Osteoblast (primary cell): ENCODE results near the gene PIBF1. TPM values are rescaled to one million over a fixed set of nuclear protein-coding genes. Genes with fewer than 3 reads are reported as not detected.

Source experiments
- DNase-seq: peaks from one replicate; pipeline ENCODE4 v3.0.0; 2011; ENCODE audit warnings: low spot score, mixed read lengths; ENCODE audit not compliant: insufficient read length; ENCODE audit errors: missing footprints
- H2AFZ ChIP-seq: 2 replicates; pipeline ENCODE4 v1.6.0; 2011; ENCODE audit warnings: mild to moderate bottlenecking, low read length
- H3K27ac ChIP-seq: 2 replicates; pipeline ENCODE4 v1.5.1; 2011; ENCODE audit warnings: mild to moderate bottlenecking, low read depth, low read length, moderate library complexity
- H3K27me3 ChIP-seq: 2 replicates; pipeline ENCODE4 v1.6.0; 2012; ENCODE audit warnings: mild to moderate bottlenecking, control low read depth, inconsistent platforms, low read length, moderate library complexity; ENCODE audit not compliant: insufficient read depth
- H3K36me3 ChIP-seq: 2 replicates; pipeline ENCODE4 v1.5.1; 2011; ENCODE audit warnings: mild to moderate bottlenecking, low read length, control low read depth, moderate library complexity; ENCODE audit not compliant: insufficient read depth
- H3K4me1 ChIP-seq: 2 replicates; pipeline ENCODE4 v1.5.1; 2011; ENCODE audit warnings: mild to moderate bottlenecking, low read length, control low read depth, moderate library complexity; ENCODE audit not compliant: insufficient read depth
- H3K4me2 ChIP-seq: 2 replicates; pipeline ENCODE4 v1.6.0; 2011; ENCODE audit warnings: mild to moderate bottlenecking, low read length; ENCODE audit not compliant: insufficient read depth
- H3K4me3 ChIP-seq: fragments of 200-600 bp; sonication (generic); 3 replicates; pipeline ENCODE4 v1.5.1; 2012; ENCODE audit warnings: mild to moderate bottlenecking, low read length, inconsistent platforms; ENCODE audit not compliant: insufficient read depth
- H3K79me2 ChIP-seq: 2 replicates; pipeline ENCODE4 v1.6.0; 2012; ENCODE audit warnings: mild to moderate bottlenecking, low read length, control low read depth, inconsistent platforms; ENCODE audit not compliant: insufficient read depth
- H3K9me3 ChIP-seq: 2 replicates; pipeline ENCODE4 v1.5.1; 2011; ENCODE audit warnings: low read depth, low read length, control low read depth
- H4K20me1 ChIP-seq: 2 replicates; pipeline ENCODE4 v1.6.0; 2012; ENCODE audit warnings: mild to moderate bottlenecking, low read length, control low read depth; ENCODE audit not compliant: insufficient read depth
- CTCF ChIP-seq: IDR thresholded peaks from 2 replicates; pipeline ENCODE4 v1.5.1; 2011; ENCODE audit warnings: mild to moderate bottlenecking, low read depth, low read length, moderate library complexity; ENCODE audit errors: extremely low read depth
- total RNA-seq: library from RNA; depleted of rRNA; stranded (reverse); fragments of >200 nt; gene quantifications from 2 replicates; pipeline ENCODE4 v1.2.3, GENCODE V29; 2012

The PIBF1 gene
- total RNA-seq, 1 donor, result 19.9 TPM

DNA sequence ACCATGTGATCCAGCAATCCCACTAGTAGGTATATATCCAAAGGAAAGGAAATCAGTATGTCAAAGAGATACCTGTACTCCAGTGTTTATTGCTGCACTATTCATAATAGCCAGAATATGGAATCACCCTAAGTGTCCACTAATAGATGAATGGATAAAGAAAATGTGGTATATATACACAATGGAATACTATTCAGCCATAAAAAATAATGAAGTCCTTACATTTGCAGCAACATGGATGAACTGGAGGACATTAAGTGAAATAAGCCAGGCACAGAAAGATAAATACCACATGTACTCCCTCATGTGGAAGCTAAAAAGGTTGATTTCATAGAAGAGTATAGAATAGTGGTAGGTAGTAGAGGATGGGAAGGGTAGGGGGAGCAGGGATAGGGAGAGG is 30.7 kb upstream of the PIBF1 start:
- no peak for TF ChIP-seq CTCF
- Histone ChIP-seq H3K27me3 (no peaks in the 10 kb centered on the region), H2AFZ (no peak overlapping the region), H3K36me3 (peaks cover 72% of the 10 kb centered on the region), H3K4me3 (no peak overlapping the region), H3K4me1 (no peaks in the 10 kb centered on the region), H3K4me2 (no peak overlapping the region), H3K9me3 (no peaks in the 10 kb centered on the region), H4K20me1 (no peaks in the 10 kb centered on the region), H3K27ac (no peak overlapping the region), H3K79me2 (peaks cover 19% of the 10 kb centered on the region)
- no peak for DNase-seq

DNA sequence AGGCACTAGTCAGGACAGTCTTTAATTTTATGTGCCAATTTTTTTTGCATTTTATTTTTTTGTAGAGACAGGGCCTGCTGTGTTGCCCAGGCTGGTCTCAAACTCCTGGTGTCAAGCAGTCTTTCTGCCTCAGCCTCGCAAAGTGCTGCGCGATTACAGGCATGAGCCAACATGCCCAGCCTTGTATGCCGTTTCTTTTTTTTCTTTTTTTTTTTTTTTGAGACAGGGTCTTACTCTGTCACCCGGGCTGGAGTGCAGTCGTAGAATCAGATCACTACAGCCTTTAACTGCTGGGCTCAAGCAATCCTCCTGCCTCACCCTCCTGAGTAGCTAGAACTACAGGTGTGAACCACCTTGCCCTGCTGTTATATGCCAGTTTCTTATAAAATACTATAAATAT is 27.8 kb upstream of the PIBF1 start:
- Histone ChIP-seq H3K27ac (no peak overlapping the region), H3K9me3 (no peaks in the 10 kb centered on the region), H3K4me1 (no peaks in the 10 kb centered on the region), H3K4me2 (no peak overlapping the region), H3K79me2 (peaks cover 19% of the 10 kb centered on the region), H4K20me1 (no peaks in the 10 kb centered on the region), H3K4me3 (no peak overlapping the region), H3K36me3 (peaks cover 75% of the 10 kb centered on the region), H2AFZ (no peak overlapping the region), H3K27me3 (no peaks in the 10 kb centered on the region)
- no peak for TF ChIP-seq CTCF
- DNase-seq, result no peak

DNA sequence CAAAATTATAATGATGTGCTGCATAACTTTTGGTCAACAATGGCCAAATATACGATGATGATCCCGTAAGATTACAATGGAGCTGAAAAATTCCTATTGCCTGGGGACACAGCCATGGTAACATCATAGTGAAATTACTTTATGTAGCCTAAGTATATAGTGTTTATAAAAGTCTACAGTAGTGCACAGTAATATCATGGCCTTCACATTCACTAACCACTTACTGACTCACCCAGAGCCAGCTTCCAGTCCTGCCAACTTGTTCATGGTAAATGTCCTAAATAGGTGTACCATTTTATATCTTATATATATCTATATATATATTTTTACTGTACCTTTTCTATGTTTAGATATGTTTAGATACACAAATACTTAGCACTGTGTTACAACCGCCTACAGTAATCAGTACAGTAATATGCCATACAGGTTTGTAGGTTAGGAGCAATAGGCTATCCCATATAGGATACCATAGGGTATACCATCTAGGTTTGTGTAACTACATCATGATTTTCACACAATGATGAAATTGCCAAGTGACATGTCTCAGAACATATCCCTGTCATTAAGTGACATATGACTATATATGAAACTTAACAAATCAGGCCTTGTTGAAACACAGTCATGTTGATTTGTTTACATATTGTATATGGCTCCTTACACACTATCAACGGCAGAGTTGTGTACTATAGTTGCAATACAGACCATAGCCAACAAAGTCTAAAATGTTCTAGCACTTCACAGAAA is 24.0 kb upstream of the PIBF1 start:
- H3K27me3 ChIP-seq, result no peaks in the 10 kb centered on the region
- H3K4me2 ChIP-seq, result no peak overlapping the region
- DNase-seq, result no peak
- no peaks in the 10 kb centered on the region for H3K79me2 ChIP-seq
- no peak for TF ChIP-seq CTCF
- no peak overlapping the region for H3K27ac ChIP-seq
- no peaks in the 10 kb centered on the region for H4K20me1 ChIP-seq
- H3K4me3 ChIP-seq, result no peak overlapping the region
- H3K4me1 ChIP-seq, result no peaks in the 10 kb centered on the region
- H2AFZ ChIP-seq, result no peak overlapping the region
- peaks cover 87% of the 10 kb centered on the region for H3K36me3 ChIP-seq
- H3K9me3 ChIP-seq, result no peaks in the 10 kb centered on the region

- H3K27me3 ChIP-seq, result no peaks in the 10 kb centered on the region
- no peak for DNase-seq
- no peak overlapping the region for H3K27ac ChIP-seq
- TF ChIP-seq CTCF, result no peak
- H4K20me1 ChIP-seq, result no peaks in the 10 kb centered on the region
- no peaks in the 10 kb centered on the region for H3K4me1 ChIP-seq
- H3K36me3 ChIP-seq, result peaks cover 69% of the 10 kb centered on the region
- no peak overlapping the region for H2AFZ ChIP-seq
- H3K9me3 ChIP-seq, result no peaks in the 10 kb centered on the region
- no peak overlapping the region for H3K4me3 ChIP-seq
- no peaks in the 10 kb centered on the region for H3K79me2 ChIP-seq
- H3K4me2 ChIP-seq, result no peak overlapping the region
Observed at GRCh38 chr13:72760189-72760588, 21.7 kb upstream of the PIBF1 start.
